Sigmoid colon (tissue), 4 donors: Measurements from ENCODE around the gene SPOPL.
"Not testable (repeated sequence)": the region's sequence is repeated elsewhere in the genome, so short reads cannot be mapped to it uniquely, and the experiment has no call there.

Experiments
- CTCF ChIP-seq, 4 experiments: fragments of 450-650 bp in 3 of 4; fragments of 200-600 bp in 1 of 4; IDR thresholded peaks; one replicate each; pipeline ENCODE4 v1.5.1; 2016 to 2019; ENCODE audit warnings: antibody characterized with exemption in 4 of 4, mild to moderate bottlenecking in 3 of 4, moderate library complexity in 2 of 4
- EP300 ChIP-seq, 4 donors: sonication (generic); formaldehyde crosslinking; IDR thresholded peaks; one replicate each; pipeline ENCODE4 v1.6.1; 2017; ENCODE audit warnings: antibody characterized with exemption in 4 of 4
- POLR2A ChIP-seq, 2 donors: fragments of 450-650 bp; IDR thresholded peaks; one replicate each; pipeline ENCODE4 v1.6.1; 2016; ENCODE audit warnings: antibody characterized with exemption in 2 of 2, mild to moderate bottlenecking in 2 of 2, moderate library complexity in 2 of 2
- POLR2AphosphoS5 ChIP-seq, 4 donors: sonication (generic); formaldehyde crosslinking; IDR thresholded peaks; one replicate each; pipeline ENCODE4 v1.6.1; 2017; ENCODE audit warnings: antibody characterized with exemption in 4 of 4

DNA sequence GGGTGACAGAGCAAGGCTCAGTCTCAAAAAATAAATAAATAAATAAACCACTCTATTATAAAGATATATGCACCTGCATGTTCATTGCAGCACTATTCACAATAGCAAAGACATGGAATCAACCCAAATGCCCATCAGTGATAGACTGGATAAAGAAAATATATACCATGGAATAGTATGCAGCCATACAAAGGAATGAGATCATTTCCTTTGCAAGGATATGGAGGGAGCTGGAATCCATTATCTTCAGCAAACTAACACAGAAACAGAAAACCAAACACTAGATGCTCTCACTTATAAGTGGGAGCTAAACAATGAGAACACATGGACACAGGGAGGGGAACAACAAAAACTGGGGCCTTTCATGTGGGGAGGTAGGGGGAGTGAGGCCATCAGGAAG is 18.8 kb upstream of the SPOPL start:
- TF ChIP-seq CTCF, POLR2AphosphoS5, POLR2A, EP300 (IDR thresholded peaks at IDR 0.05): not testable (repeated sequence)
